HEK293T (cell line): Measurements from ENCODE around the gene TTC9B.

Experiments used
- ARNT ChIP-seq: fragments of 450-650 bp; IDR thresholded peaks from 2 replicates; pipeline ENCODE4 v1.6.1; 2017; ENCODE audit warnings: mild to moderate bottlenecking
- BHLHE40 ChIP-seq: fragments of 450-650 bp; IDR thresholded peaks from 2 replicates; pipeline ENCODE4 v1.6.1; 2016; ENCODE audit warnings: mild to moderate bottlenecking, moderate library complexity, borderline replicate concordance
- ELF4 ChIP-seq: fragments of 450-650 bp; IDR thresholded peaks from 2 replicates; pipeline ENCODE4 v1.6.1; 2017; ENCODE audit warnings: antibody characterized with exemption
- FOXA1 ChIP-seq: fragments of 450-650 bp; IDR thresholded peaks from 2 replicates; pipeline ENCODE4 v1.6.1; 2016; ENCODE audit warnings: mild to moderate bottlenecking
- FOXK2 ChIP-seq: fragments of 450-650 bp; IDR thresholded peaks from 2 replicates; pipeline ENCODE4 v1.6.1; 2016; ENCODE audit warnings: mild to moderate bottlenecking
- FOXM1 ChIP-seq: fragments of 450-650 bp; IDR thresholded peaks from 2 replicates; pipeline ENCODE4 v1.6.1; 2017; ENCODE audit warnings: mild to moderate bottlenecking, borderline replicate concordance
- HDGF ChIP-seq: fragments of 450-650 bp; IDR thresholded peaks from 2 replicates; pipeline ENCODE4 v1.6.1; 2017; ENCODE audit warnings: antibody characterized with exemption, borderline replicate concordance
- L3MBTL2 ChIP-seq: fragments of 450-650 bp; conservative IDR thresholded peaks from 2 replicates; pipeline ENCODE4 v1.6.1; 2016; ENCODE audit warnings: mild to moderate bottlenecking
- NFRKB ChIP-seq: fragments of 450-650 bp; IDR thresholded peaks from 2 replicates; pipeline ENCODE4 v1.6.1; 2016; ENCODE audit warnings: mild to moderate bottlenecking, moderate library complexity
- SUZ12 ChIP-seq: fragments of 450-650 bp; IDR thresholded peaks from 2 replicates; pipeline ENCODE4 v1.6.1; 2016; ENCODE audit warnings: mild to moderate bottlenecking
- ZNF384 ChIP-seq: fragments of 450-650 bp; IDR thresholded peaks from 2 replicates; pipeline ENCODE4 v1.6.1; 2016
- TF ChIP-seq, protein P1 (sequence below): fragments of 450-650 bp; IDR thresholded peaks from 2 replicates; pipeline ENCODE4 v1.6.1; 2016

DNA sequence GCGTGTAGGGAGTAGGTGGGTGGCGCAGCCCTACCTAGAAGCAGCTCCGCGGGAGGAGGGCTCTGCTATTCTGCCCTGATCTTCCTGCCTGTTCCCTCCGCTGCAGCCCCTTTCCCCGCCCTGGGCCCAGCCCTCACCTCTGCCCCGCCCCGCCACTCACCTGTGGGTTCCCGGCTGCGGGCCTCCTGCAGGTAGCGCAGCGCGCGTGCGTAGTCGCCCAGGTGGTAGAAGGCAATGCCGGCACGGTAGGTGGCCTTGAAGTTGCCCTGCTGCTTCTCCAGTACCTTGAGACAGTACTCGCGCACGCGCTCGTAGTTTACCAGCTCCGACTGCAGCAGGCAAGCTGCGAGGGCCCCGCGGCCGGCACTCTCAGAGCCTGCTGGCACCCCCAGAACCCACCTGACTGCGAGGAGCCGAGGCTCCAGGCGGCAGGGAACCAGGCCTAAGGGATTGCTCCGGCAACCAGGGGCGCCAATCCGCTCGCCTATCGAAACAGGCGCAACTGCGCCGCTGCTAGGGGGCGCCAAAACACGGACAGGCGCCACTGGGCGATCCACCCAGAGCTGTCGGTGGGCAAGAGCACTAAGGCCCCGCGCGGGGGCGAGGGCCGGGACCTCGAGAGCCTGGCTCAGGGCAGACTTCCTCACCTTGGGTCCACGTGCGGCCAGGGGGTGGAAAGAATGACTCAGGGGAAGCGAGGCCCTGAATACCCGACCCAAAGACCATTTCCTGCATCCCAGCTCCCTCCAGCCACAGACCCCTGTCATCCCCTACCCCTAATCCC, 965 bp downstream of the TTC9B start:
- TF ChIP-seq NFRKB (no peak), SUZ12 (no peak), FOXA1 (no peak), L3MBTL2 (no peak), ARNT (no peak), BHLHE40 (no peak), FOXK2 (no peak), ELF4 (no peak), ZNF384 (no peak), HDGF (no peak), FOXM1 (no peak)
- TF ChIP-seq, protein P1, sequence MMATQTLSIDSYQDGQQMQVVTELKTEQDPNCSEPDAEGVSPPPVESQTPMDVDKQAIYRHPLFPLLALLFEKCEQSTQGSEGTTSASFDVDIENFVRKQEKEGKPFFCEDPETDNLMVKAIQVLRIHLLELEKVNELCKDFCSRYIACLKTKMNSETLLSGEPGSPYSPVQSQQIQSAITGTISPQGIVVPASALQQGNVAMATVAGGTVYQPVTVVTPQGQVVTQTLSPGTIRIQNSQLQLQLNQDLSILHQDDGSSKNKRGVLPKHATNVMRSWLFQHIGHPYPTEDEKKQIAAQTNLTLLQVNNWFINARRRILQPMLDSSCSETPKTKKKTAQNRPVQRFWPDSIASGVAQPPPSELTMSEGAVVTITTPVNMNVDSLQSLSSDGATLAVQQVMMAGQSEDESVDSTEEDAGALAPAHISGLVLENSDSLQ = no peak
